ENCODE measurements around the gene PEX14.

DNA sequence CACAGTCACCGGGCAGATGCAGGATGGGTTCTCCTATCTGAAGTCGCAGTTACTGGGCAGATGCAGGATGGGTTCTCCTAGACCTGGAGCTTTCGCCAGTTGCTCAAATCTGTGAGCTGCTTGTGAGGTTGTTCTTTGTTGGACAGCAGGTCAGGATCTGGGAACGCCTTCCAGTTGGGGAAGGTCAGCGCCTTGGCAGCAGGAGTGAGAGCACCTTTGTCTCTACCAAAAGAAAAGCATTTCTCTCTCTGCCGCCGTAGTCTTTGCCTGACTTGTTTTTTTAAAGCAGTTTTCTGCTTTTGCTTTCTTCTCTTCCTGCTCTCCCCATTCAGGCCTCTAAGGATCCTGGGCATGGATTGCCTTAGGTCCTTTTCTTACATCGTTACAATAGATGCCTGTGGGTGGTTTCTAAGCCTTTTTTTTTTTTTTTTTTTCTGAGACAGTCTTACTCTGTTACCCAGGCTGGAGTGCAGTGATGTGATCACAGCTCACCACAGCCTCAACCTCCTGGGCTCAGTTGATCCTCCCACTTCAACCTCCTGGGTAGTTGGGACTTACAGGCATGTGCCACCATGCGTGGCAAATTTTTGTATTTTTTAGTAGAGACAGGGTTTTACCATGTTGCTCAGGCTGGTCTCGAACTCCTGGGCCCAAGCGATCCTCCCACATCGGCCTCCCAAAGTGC is 15.7 kb downstream of the PEX14 start:
- TF ChIP-seq POLR2A (IDR thresholded peaks at IDR 0.05; ENCODE audit: low read depth, low read length) (no peak), POLR2AphosphoS5 (IDR thresholded peaks at IDR 0.05; ENCODE audit: insufficient read depth, low read depth, low read length) (no peak)
- TF ChIP-seq, protein P1, sequence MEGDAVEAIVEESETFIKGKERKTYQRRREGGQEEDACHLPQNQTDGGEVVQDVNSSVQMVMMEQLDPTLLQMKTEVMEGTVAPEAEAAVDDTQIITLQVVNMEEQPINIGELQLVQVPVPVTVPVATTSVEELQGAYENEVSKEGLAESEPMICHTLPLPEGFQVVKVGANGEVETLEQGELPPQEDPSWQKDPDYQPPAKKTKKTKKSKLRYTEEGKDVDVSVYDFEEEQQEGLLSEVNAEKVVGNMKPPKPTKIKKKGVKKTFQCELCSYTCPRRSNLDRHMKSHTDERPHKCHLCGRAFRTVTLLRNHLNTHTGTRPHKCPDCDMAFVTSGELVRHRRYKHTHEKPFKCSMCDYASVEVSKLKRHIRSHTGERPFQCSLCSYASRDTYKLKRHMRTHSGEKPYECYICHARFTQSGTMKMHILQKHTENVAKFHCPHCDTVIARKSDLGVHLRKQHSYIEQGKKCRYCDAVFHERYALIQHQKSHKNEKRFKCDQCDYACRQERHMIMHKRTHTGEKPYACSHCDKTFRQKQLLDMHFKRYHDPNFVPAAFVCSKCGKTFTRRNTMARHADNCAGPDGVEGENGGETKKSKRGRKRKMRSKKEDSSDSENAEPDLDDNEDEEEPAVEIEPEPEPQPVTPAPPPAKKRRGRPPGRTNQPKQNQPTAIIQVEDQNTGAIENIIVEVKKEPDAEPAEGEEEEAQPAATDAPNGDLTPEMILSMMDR (IDR thresholded peaks at IDR 0.05; ENCODE audit: extremely low read depth in 1 of 2, insufficient read depth in 1 of 2, low read depth in 1 of 2, low read length in 2 of 2) = no peak
- TF ChIP-seq, protein P2, sequence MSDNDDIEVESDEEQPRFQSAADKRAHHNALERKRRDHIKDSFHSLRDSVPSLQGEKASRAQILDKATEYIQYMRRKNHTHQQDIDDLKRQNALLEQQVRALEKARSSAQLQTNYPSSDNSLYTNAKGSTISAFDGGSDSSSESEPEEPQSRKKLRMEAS (IDR thresholded peaks at IDR 0.05; ENCODE audit: insufficient read depth, insufficient read length) = no peak

Measured in endothelial cell of umbilical vein (primary cell).